HG02938 (cell line): ENCODE results near the gene SLC35D3.
"Not testable (repeated sequence)": the region's sequence is repeated elsewhere in the genome, so short reads cannot be mapped to it uniquely, and the experiment has no call there.

Source experiments
- ATAC-seq: cut with Tn5 transposase; IDR thresholded peaks from one replicate; pipeline ENCODE4 v1.9.1; 2021; ENCODE audit warnings: mild to moderate bottlenecking, moderate library complexity; ENCODE audit not compliant: unreplicated experiment

SLC35D3 gene

DNA sequence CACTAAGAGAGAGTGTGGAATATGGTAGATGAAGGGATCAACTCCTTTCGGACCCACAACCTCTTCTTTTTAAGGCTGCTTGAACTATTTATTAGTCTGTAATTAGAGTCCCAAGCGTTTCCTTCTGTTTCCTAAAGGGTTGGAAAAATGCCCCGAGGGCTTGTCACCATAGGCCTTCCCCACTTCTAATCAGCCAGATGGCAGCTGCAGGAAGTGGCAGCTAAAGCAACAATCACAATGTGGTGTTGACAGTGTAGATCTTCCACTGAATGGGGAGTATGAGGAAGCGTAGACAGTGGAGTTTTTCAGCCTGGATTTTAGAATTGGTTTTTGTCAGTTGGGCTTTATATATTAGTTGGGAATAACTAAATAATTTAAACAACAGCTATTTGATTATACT lies 40.6 kb downstream of the SLC35D3 start:
- ATAC-seq, result no peak

DNA sequence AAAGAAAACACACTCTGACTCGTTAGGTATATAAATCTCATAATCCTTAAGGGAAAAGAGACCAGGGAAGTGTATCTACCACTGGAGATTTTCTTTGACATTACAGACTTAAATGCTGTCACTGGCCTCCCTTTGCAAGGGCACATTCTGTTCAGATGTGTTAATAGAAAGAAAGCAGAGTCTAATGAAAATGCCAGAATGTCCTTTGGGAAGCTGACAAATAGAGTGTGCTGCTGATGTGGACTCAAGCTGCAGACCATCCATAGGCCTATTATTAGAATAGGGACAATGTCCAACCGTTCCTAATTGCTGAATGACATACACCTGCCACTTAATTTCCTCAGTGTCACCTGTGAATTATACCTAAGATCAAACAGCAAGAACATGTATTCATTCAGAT lies 41.2 kb downstream of the SLC35D3 start:
- no peak for ATAC-seq

DNA sequence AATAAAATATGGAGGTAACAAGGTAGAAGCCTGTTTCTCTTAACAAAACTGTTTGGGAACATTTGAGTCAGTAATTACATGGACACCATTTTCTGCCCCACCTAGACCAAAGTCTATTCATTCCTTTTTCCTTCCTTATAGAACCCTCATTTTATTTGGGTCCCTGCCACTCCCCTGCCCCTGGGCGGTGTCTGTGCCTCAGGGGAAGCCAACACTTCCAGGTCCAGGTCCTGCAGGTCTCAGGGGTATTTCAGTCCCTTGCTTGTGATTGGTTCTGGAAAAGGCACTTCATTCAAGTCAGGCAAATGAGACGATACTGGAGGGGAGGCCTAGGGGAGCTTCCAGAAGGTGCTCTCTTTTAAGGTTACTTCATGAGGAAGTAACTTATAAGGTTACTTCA lies 42.3 kb downstream of the SLC35D3 start:
- no peak for ATAC-seq

DNA sequence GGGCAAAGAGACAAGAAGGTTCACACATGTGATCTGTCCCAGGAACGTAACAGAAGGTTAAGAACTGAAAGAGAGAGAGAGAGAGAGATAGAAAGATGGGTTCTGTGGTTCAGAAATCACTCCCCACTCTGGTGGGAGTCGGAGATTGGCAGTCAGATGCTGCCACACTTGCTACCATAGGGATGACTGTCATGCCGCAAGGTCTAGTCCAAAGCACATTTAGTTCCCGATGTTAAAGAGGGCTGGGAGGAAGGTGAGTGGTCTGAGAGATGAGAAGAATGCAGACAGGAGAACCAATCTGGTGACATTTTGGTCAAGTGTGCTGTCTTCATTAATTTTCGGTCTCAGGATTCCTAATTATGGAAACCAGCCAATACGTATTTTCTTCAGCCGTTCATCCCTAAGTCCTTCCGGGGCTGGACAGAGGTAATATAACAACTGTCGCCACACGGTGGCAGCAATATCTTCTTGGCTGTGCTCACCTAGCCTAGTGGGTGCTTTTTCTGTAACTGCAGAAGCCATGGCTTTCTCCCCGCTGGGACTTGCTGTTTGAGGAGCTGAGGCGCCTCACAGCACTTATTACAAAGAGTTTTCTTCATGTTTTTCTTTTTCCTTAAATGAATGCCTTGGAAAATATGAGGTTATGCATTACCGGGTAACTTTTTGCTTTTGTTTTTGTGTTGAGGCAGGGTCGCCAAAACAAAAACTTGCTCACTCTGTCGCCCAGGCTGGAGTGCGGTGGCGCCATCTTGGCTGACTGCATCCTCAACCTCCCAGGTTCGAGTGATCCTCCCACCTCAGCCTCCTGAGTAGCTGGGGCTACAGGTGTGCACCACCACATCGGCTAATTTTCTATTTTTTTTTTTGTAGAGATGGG lies 46.0 kb downstream of the SLC35D3 start:
- ATAC-seq, result peak; percentile 87

DNA sequence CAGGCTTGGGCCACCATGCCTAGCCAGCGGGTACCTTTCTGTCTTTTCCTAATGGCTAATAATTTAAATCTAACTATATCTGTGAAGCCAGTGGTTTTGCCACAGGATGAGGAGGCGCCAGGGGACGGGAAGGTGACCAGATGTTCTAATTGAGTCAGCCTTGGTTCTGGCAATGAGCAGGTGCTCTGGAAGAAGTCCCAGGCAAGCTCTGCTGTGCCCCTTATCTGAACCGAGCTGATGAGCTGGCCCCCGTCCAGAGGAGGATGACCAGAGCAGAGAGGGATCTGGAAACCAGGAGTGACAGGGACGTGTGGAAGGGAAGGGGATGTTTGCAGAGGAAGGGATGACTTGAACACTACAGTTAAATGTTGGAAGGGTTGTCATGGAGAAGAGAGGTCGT lies 46.7 kb downstream of the SLC35D3 start:
- ATAC-seq, result no peak

DNA sequence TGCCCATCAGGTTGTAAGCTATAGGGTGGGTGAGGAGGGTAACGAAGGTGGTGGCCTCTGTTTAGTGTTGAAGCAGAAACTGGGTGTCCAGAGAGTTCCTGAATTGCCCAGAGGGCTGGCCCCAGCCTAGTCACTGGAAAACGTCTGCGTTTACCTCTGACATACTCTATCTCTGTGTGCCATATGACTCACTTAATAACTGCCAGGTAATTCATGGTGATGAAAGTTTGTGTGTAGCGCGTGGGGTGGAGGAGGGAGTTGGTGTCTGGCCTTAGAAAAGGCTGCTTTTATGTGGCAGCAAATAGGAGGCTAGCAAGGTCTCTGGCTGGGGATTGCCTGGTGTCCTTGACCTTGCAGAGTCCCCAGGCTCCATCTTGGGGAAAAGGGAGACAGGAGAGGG lies 47.3 kb downstream of the SLC35D3 start:
- no peak for ATAC-seq

DNA sequence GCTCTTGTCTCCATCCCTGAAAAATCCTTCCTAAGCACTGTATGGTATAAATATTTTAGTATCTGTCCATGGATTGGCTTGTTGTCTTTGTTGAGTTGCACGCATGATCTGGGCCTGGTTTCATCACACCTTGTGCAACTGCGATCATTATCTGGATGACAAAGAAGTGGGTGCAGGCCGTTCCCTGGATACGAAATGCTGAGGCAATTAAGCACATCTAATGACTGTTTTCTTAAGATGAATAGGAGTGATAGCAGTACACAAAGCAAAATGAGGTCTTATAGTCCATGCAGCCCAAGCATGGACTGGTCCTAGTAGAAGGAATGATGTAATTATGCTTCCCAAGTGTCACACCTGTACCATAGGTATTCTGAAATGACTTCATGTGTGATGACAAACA lies 47.8 kb downstream of the SLC35D3 start:
- ATAC-seq, result no peak

DNA sequence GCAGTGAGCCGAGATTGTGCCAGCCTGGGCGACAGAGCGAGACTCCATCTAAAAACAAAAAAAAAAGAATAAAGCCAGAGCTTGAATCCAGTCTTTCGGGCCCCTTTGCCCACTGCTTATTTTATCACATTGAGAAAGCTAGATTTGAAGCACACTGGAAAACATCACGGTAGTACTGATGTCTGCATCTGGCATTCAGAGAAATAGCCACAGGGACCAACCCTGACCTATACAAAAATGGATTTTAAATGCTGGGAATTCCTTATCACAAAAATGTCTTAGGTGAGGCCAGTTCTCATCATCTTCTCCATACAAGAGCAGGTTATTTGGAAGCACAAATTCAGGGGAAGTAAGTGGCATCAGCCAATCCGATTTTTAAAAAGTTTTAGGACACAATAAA lies 49.5 kb downstream of the SLC35D3 start:
- no peak for ATAC-seq

DNA sequence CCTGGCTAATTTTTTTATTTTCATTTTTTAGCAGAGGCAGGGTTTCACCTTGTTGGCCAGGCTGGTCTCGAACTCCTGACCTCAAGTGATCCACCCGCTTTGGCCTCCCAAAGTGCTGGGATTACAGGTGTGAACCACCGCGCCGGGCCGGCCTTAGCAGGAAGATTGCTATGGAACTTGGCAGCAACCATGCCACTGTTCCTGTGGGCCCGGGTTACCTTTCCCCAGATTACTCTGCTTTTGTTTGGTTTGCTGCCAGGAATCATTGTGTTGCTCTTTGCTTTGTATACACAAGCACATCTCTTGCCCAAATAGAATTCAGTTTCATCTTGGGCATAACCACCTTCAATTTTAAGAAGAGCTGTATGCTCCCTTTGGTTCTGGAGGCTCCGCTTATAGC lies 51.7 kb downstream of the SLC35D3 start:
- not testable (repeated sequence) for ATAC-seq
